ENCODE results near the gene CAMK1D.

CAMK1D gene

DNA sequence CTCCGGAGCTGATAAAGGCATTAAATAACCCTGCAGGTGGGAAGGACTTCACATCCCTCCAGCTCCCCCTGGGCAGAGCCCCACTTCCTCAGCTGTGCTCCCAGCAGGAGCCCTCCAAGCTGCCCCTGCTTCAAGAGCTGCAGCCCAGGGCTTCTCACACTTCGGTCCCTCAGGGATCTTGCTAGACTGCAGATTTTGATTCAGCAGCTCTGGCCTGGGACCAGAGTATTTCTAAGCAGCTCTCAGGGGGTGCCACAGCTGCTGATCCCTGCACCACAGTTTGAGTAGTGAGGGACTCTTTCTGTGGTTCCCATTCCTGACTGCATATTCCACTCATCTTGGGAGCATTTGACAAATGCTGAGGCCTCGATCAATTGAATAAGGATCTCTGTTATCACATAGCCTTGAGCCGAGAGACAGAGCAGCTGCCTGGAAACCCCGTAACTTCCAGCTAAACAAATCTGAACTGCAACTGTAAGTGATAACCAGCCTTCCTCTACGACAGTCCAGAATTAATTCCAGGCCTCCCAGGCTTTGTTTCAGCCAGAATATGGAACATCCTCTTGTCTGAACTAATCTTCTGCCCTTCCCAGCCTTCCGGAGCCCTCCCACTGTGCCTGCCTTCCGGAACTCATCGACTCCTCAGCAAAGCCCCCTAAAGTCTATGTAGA is 490.7 kb downstream of the CAMK1D start:
- Histone ChIP-seq H3K79me2 (ENCODE audit: low read length) (no peaks in the 10 kb centered on the region), H3K4me1 (ENCODE audit: low read length) (no peaks in the 10 kb centered on the region), H3K4me2 (ENCODE audit: low read depth, low read length) (no peak overlapping the region), H3K9me2 (replicated peaks; ENCODE audit: insufficient read depth, low read length) (no peaks in the 10 kb centered on the region), H3K9me3 (replicated peaks; ENCODE audit: insufficient read depth, low read length) (no peaks in the 10 kb centered on the region), H3K4me3 (ENCODE audit: low read length) (no peak overlapping the region), H3F3A (ENCODE audit: insufficient read depth, low read length) (no peaks in the 10 kb centered on the region), H3K36me3 (replicated peaks; ENCODE audit: insufficient read depth, low read length) (no peaks in the 10 kb centered on the region), H2AFZ (ENCODE audit: low read length) (no peak overlapping the region), H3K27ac (ENCODE audit: low read length) (no peak overlapping the region), H3K27me3 (replicated peaks; ENCODE audit: insufficient read depth, low read length) (no peaks in the 10 kb centered on the region), H3K9ac (ENCODE audit: low read length) (no peak overlapping the region), H4K20me1 (ENCODE audit: insufficient read depth, low read length) (no peaks in the 10 kb centered on the region)
- TF ChIP-seq EZH2phosphoT487 (IDR thresholded peaks at IDR 0.05; ENCODE audit: low read length) (no peak), EZH2 (optimal IDR thresholded peaks at IDR 0.05; ENCODE audit: low read depth, low read length) (no peak)
- TF ChIP-seq, protein P1, sequence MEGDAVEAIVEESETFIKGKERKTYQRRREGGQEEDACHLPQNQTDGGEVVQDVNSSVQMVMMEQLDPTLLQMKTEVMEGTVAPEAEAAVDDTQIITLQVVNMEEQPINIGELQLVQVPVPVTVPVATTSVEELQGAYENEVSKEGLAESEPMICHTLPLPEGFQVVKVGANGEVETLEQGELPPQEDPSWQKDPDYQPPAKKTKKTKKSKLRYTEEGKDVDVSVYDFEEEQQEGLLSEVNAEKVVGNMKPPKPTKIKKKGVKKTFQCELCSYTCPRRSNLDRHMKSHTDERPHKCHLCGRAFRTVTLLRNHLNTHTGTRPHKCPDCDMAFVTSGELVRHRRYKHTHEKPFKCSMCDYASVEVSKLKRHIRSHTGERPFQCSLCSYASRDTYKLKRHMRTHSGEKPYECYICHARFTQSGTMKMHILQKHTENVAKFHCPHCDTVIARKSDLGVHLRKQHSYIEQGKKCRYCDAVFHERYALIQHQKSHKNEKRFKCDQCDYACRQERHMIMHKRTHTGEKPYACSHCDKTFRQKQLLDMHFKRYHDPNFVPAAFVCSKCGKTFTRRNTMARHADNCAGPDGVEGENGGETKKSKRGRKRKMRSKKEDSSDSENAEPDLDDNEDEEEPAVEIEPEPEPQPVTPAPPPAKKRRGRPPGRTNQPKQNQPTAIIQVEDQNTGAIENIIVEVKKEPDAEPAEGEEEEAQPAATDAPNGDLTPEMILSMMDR (IDR thresholded peaks at IDR 0.05; ENCODE audit: low read length): no peak
- no peak for DNase-seq

GRCh38 chr10:12841426-12841825 is 492.1 kb downstream of the CAMK1D start:
- Histone ChIP-seq H3F3A (ENCODE audit: insufficient read depth, low read length) (no peaks in the 10 kb centered on the region), H3K9ac (ENCODE audit: low read length) (no peak overlapping the region)

DNA sequence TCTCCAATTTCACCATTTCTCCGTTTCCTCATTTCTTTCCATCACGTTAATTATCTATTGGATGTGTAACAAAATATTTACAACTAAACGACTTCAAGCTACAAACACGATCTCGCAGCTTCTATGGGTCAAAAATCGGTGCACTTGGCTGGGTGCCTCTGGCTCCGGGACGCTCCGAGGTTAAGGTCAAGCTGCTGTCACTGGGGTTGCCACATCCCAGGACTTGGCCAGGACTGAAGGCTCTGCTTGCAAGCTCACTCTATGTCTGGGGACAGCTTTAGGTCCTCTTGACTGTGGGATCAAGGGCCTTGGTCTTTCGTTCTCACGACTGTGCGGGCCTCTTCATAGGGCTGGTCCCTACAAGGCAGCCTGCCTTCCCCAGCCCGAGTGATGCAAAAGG is 492.5 kb downstream of the CAMK1D start:
- no peak for DNase-seq
- TF ChIP-seq EZH2phosphoT487 (IDR thresholded peaks at IDR 0.05; ENCODE audit: low read length) (no peak), EZH2 (optimal IDR thresholded peaks at IDR 0.05; ENCODE audit: low read depth, low read length) (no peak)
- TF ChIP-seq, protein P1 (IDR thresholded peaks at IDR 0.05; ENCODE audit: low read length): no peak
- Histone ChIP-seq H3K4me3 (ENCODE audit: low read length) (no peak overlapping the region), H4K20me1 (ENCODE audit: insufficient read depth, low read length) (no peaks in the 10 kb centered on the region), H3K9ac (ENCODE audit: low read length) (no peak overlapping the region), H3K27ac (ENCODE audit: low read length) (no peak overlapping the region), H3K79me2 (ENCODE audit: low read length) (no peaks in the 10 kb centered on the region), H3K9me2 (replicated peaks; ENCODE audit: insufficient read depth, low read length) (no peaks in the 10 kb centered on the region), H3K36me3 (replicated peaks; ENCODE audit: insufficient read depth, low read length) (no peaks in the 10 kb centered on the region), H2AFZ (ENCODE audit: low read length) (no peak overlapping the region), H3K4me2 (ENCODE audit: low read depth, low read length) (no peak overlapping the region), H3K9me3 (replicated peaks; ENCODE audit: insufficient read depth, low read length) (no peaks in the 10 kb centered on the region), H3F3A (ENCODE audit: insufficient read depth, low read length) (no peaks in the 10 kb centered on the region), H3K27me3 (replicated peaks; ENCODE audit: insufficient read depth, low read length) (no peaks in the 10 kb centered on the region), H3K4me1 (ENCODE audit: low read length) (no peaks in the 10 kb centered on the region)

More at GRCh38 chr10:12841426-12841825, 492.1 kb downstream of the CAMK1D start:
- no peaks in the 10 kb centered on the region for H3K27me3 ChIP-seq (replicated peaks; ENCODE audit: insufficient read depth, low read length)
- no peak overlapping the region for H3K4me3 ChIP-seq (ENCODE audit: low read length)
- no peaks in the 10 kb centered on the region for H3K9me3 ChIP-seq (replicated peaks; ENCODE audit: insufficient read depth, low read length)
- H3K4me2 ChIP-seq (ENCODE audit: low read depth, low read length): no peak overlapping the region
- no peak overlapping the region for H3K27ac ChIP-seq (ENCODE audit: low read length)
- no peaks in the 10 kb centered on the region for H3K79me2 ChIP-seq (ENCODE audit: low read length)
- TF ChIP-seq EZH2phosphoT487 (IDR thresholded peaks at IDR 0.05; ENCODE audit: low read length) (no peak), EZH2 (optimal IDR thresholded peaks at IDR 0.05; ENCODE audit: low read depth, low read length) (no peak)
- TF ChIP-seq, protein P1 (IDR thresholded peaks at IDR 0.05; ENCODE audit: low read length): no peak
- DNase-seq: no peak
- H3K36me3 ChIP-seq (replicated peaks; ENCODE audit: insufficient read depth, low read length): no peaks in the 10 kb centered on the region
- no peaks in the 10 kb centered on the region for H4K20me1 ChIP-seq (ENCODE audit: insufficient read depth, low read length)
- H3K4me1 ChIP-seq (ENCODE audit: low read length): no peaks in the 10 kb centered on the region
- no peak overlapping the region for H2AFZ ChIP-seq (ENCODE audit: low read length)
- H3K9me2 ChIP-seq (replicated peaks; ENCODE audit: insufficient read depth, low read length): no peaks in the 10 kb centered on the region
